Measurements from ENCODE around the gene UBR1. TPM values are rescaled to one million over a fixed set of nuclear protein-coding genes. Genes with fewer than 3 reads are reported as not detected.

UBR1 gene
- total RNA-seq, 1 experiment from 2014 or later, result 18.9 TPM

- CTCF ChIA-PET, result no interaction called here
Measured at GRCh38 chr15:43008150-43008549, 97.7 kb downstream of the UBR1 start.

GRCh38 chr15:43007551-43007950, 98.3 kb downstream of the UBR1 start:
- POLR2A ChIA-PET, result no interaction called here
- Mint-ChIP-seq H3K9me3 (peaks cover 8% of the 10 kb centered on the region), H3K27me3 (ENCODE audit: low read depth) (no peaks in the 10 kb centered on the region), H3K4me3 (no peak overlapping the region), H3K4me1 (no peaks in the 10 kb centered on the region), H3K27ac (no peak overlapping the region), H3K36me3 (peaks cover 49% of the 10 kb centered on the region)
- CTCF ChIA-PET, result no interaction called here
- TF ChIP-seq NFYB (CRISPR knock-in tag; conservative IDR thresholded peaks at IDR 0.05; ENCODE audit: low read depth) (no peak), SMAD3 (CRISPR knock-in tag; IDR thresholded peaks at IDR 0.05; ENCODE audit: borderline replicate concordance) (no peak), CREM (CRISPR knock-in tag; IDR thresholded peaks at IDR 0.05) (no peak), ATF6 (CRISPR knock-in tag; IDR thresholded peaks at IDR 0.05) (no peak), ZBTB43 (CRISPR knock-in tag; IDR thresholded peaks at IDR 0.05) (no peak), ZMAT4 (CRISPR knock-in tag; IDR thresholded peaks at IDR 0.05) (no peak), CREB1 (CRISPR knock-in tag; IDR thresholded peaks at IDR 0.05) (no peak)
- ATAC-seq (no peak), DNase-seq (ENCODE audit: low spot score) (no peak)

More at GRCh38 chr15:43008150-43008549, 97.7 kb downstream of the UBR1 start:
- DNase-seq (ENCODE audit: low spot score) (no peak), ATAC-seq (no peak)
- H3K4me1 Mint-ChIP-seq, result no peaks in the 10 kb centered on the region
- POLR2A ChIA-PET, result no interaction called here
- TF ChIP-seq CDX4 (CRISPR knock-in tag; IDR thresholded peaks at IDR 0.05; ENCODE audit: borderline replicate concordance) (no peak), SMAD3 (CRISPR knock-in tag; IDR thresholded peaks at IDR 0.05; ENCODE audit: borderline replicate concordance) (no peak), GABPB1 (CRISPR knock-in tag; IDR thresholded peaks at IDR 0.05) (no peak), HMGA2 (CRISPR knock-in tag; IDR thresholded peaks at IDR 0.05) (no peak), NFATC4 (CRISPR knock-in tag; IDR thresholded peaks at IDR 0.05) (no peak), ZNF263 (CRISPR knock-in tag; IDR thresholded peaks at IDR 0.05; ENCODE audit: low read depth) (no peak), SMAD4 (CRISPR knock-in tag; IDR thresholded peaks at IDR 0.05) (no peak), ZBTB21 (CRISPR knock-in tag; IDR thresholded peaks at IDR 0.05; ENCODE audit: borderline replicate concordance) (no peak), GRHL2 (CRISPR knock-in tag; IDR thresholded peaks at IDR 0.05; ENCODE audit: insufficient replicate concordance, severe bottlenecking) (no peak), USF2 (CRISPR knock-in tag; IDR thresholded peaks at IDR 0.05) (no peak), PRDM15 (CRISPR knock-in tag; IDR thresholded peaks at IDR 0.05) (no peak), ZNF138 (CRISPR knock-in tag; conservative IDR thresholded peaks at IDR 0.05) (no peak), JUN (CRISPR knock-in tag; IDR thresholded peaks at IDR 0.05) (no peak), NR3C1 (CRISPR knock-in tag; conservative IDR thresholded peaks at IDR 0.05; ENCODE audit: low read depth) (no peak), ZNF232 (CRISPR knock-in tag; IDR thresholded peaks at IDR 0.05) (no peak)
- H3K36me3 Mint-ChIP-seq, result peaks cover 47% of the 10 kb centered on the region
- no peaks in the 10 kb centered on the region for H3K27me3 Mint-ChIP-seq (ENCODE audit: low read depth)
- H3K4me3 Mint-ChIP-seq, result no peak overlapping the region
- peaks cover 8% of the 10 kb centered on the region for H3K9me3 Mint-ChIP-seq
- no peak overlapping the region for H3K27ac Mint-ChIP-seq
